ENCODE data around the gene FHOD3. TPM values are rescaled to one million over a fixed set of nuclear protein-coding genes. Genes with fewer than 3 reads are reported as not detected.

FHOD3 gene
- total RNA-seq, 1 experiment from 2014 or later = 22.7 TPM

- no peak for ATAC-seq
- intact Hi-C loops (cut with micrococcal nuclease; ENCODE audit: unreplicated experiment) (no loop called here), in situ Hi-C loops (cut with HindIII; ENCODE audit: low pct_unique_long_range_greater_than_20kb, low sequenced_read_pairs) (no loop called here)
- Histone ChIP-seq H3K9me3 (ENCODE audit: control insufficient read depth, insufficient read depth, low read depth, low read length) (no peaks in the 10 kb centered on the region), H3K36me3 (ENCODE audit: control insufficient read depth, insufficient read depth, low read length) (no peaks in the 10 kb centered on the region), H3K4me3 (ENCODE audit: low read depth in 2 of 2, low read length in 2 of 2) (no peak overlapping the region), H3K4me1 (ENCODE audit: control insufficient read depth, insufficient read depth, low read length) (no peaks in the 10 kb centered on the region), H3K27ac (ENCODE audit: low read length) (no peak overlapping the region), H3K27me3 (ENCODE audit: control insufficient read depth, insufficient read depth, low read length) (no peaks in the 10 kb centered on the region)
- CTCF ChIA-PET = no interaction called here
- POLR2A ChIA-PET = interaction anchor here (0.6 kb wide), 1 partner anchor 40 kb away, joined by 11 read pairs; no protein-coding TSS in a partner anchor
- DNase-seq (ENCODE audit: low read depth, low spot score) = no peak
- TF ChIP-seq POLR2AphosphoS5 (IDR thresholded peaks at IDR 0.05; ENCODE audit: low read depth, low read length) (no peak), SIN3A (IDR thresholded peaks at IDR 0.05; ENCODE audit: borderline replicate concordance, insufficient read depth, low read depth, low read length) (no peak), REST (IDR thresholded peaks at IDR 0.05; ENCODE audit: insufficient read depth in 1 of 2, low read depth in 2 of 2, low read length in 1 of 2) (no peak), CTCF (IDR thresholded peaks at IDR 0.05) (no peak), TCF7L2 (IDR thresholded peaks at IDR 0.05; ENCODE audit: low read depth, low read length) (no peak)
- no TSS peak for BruUV-seq (replicated peaks)
These were observed 357.6 kb downstream of the FHOD3 start for GRCh38 chr18:36655074-36655473.

- ChIA-PET POLR2A (no interaction called here), CTCF (no interaction called here)
- H3K27ac ChIP-seq (ENCODE audit: low read length) = no peak overlapping the region
- no peaks in the 10 kb centered on the region for H3K4me1 ChIP-seq (ENCODE audit: control insufficient read depth, insufficient read depth, low read length)
- intact Hi-C loops (cut with micrococcal nuclease; ENCODE audit: unreplicated experiment) (no loop called here), in situ Hi-C loops (cut with HindIII; ENCODE audit: low pct_unique_long_range_greater_than_20kb, low sequenced_read_pairs) (no loop called here)
- H3K36me3 ChIP-seq (ENCODE audit: control insufficient read depth, insufficient read depth, low read length) = no peaks in the 10 kb centered on the region
- no peaks in the 10 kb centered on the region for H3K9me3 ChIP-seq (ENCODE audit: control insufficient read depth, insufficient read depth, low read depth, low read length)
- no TSS peak for BruUV-seq (replicated peaks)
- DNase-seq (ENCODE audit: low read depth, low spot score) (no peak), ATAC-seq (no peak)
- no peaks in the 10 kb centered on the region for H3K27me3 ChIP-seq (ENCODE audit: control insufficient read depth, insufficient read depth, low read length)
- TF ChIP-seq REST (IDR thresholded peaks at IDR 0.05; ENCODE audit: insufficient read depth in 1 of 2, low read depth in 2 of 2, low read length in 1 of 2) (no peak), TCF7L2 (IDR thresholded peaks at IDR 0.05; ENCODE audit: low read depth, low read length) (no peak), SIN3A (IDR thresholded peaks at IDR 0.05; ENCODE audit: borderline replicate concordance, insufficient read depth, low read depth, low read length) (no peak)
- H3K4me3 ChIP-seq (ENCODE audit: low read depth in 2 of 2, low read length in 2 of 2) = no peak overlapping the region
These were observed 358.4 kb downstream of the FHOD3 start for GRCh38 chr18:36655930-36656329.

Data from Panc1 (cell line).